Neural crest cell (in vitro differentiated cells): ENCODE results near the gene ATCAY. TPM values are rescaled to one million over a fixed set of nuclear protein-coding genes. Genes with fewer than 3 reads are reported as not detected.
A peak's percentile ranks its signal among the peaks of the same experiment; 100 is the strongest.

Experiments
- DNase-seq: peaks from one replicate; pipeline ENCODE4 v3.0.0; 2021; ENCODE audit warnings: low read depth, mixed read lengths, low spot score
- H3K27ac Mint-ChIP-seq: one replicate; pipeline ENCODE4 v1.8.0; 2021; ENCODE audit warnings: mild to moderate bottlenecking, mixed read lengths; ENCODE audit not compliant: unreplicated experiment
- H3K27me3 Mint-ChIP-seq: 2 replicates; pipeline ENCODE4 v1.8.0; 2021; ENCODE audit warnings: low read depth, mild to moderate bottlenecking, mixed read lengths
- H3K36me3 Mint-ChIP-seq: 2 replicates; pipeline ENCODE4 v1.8.0; 2021; ENCODE audit warnings: low read depth, mild to moderate bottlenecking, mixed read lengths
- H3K4me1 Mint-ChIP-seq: 2 replicates; pipeline ENCODE4 v1.8.0; 2021; ENCODE audit warnings: mixed read lengths
- H3K4me3 Mint-ChIP-seq: one replicate; pipeline ENCODE4 v1.8.0; 2021; ENCODE audit warnings: mild to moderate bottlenecking, mixed read lengths
- H3K9me3 Mint-ChIP-seq: 2 replicates; pipeline ENCODE4 v1.8.0; 2021; ENCODE audit warnings: mixed read lengths
- CTCF ChIP-seq: fragments of 200-600 bp; sonication (generic); conservative IDR thresholded peaks from 2 replicates; pipeline ENCODE4 v1.5.0; 2021; ENCODE audit warnings: antibody characterized with exemption, mild to moderate bottlenecking
- microRNA-seq: library from miRNA; unstranded; fragments of <30 nt; microRNA quantifications from one replicate; pipeline ENCODE4, GENCODE V29; 2020
- total RNA-seq: library from RNA; stranded (reverse); gene quantifications from 2 replicates; pipeline ENCODE4 v1.2.1, GENCODE V29; 2021

The ATCAY gene
- total RNA-seq, 1 donor from 2014 or later: 14.2 TPM

GRCh38 chr19:3970313-3970807 is 89.9 kb downstream of the ATCAY start:
- peaks cover 14% of the 10 kb centered on the region for H3K27me3 Mint-ChIP-seq
- DNase-seq: no peak
- TF ChIP-seq CTCF: no peak
- H3K9me3 Mint-ChIP-seq: no peaks in the 10 kb centered on the region
- H3K4me1 Mint-ChIP-seq: peaks cover 30% of the 10 kb centered on the region
- H3K27ac Mint-ChIP-seq: peak overlapping the region; percentile 44
- peaks cover 8% of the 10 kb centered on the region for H3K36me3 Mint-ChIP-seq
- H3K4me3 Mint-ChIP-seq: peak overlapping the region; percentile 96

- TF ChIP-seq CTCF: no peak
- H3K27me3 Mint-ChIP-seq: peaks cover 14% of the 10 kb centered on the region
- peaks cover 8% of the 10 kb centered on the region for H3K36me3 Mint-ChIP-seq
- peaks cover 30% of the 10 kb centered on the region for H3K4me1 Mint-ChIP-seq
- peak within 1 kb of the TSS; percentile 44 for H3K27ac Mint-ChIP-seq
- peak within 1 kb of the TSS; percentile 96 for H3K4me3 Mint-ChIP-seq
- no peaks in the 10 kb centered on the region for H3K9me3 Mint-ChIP-seq
- DNase-seq: peak; percentile 97
These were observed 90.5 kb downstream of the ATCAY start, which contains the start of gene DAPK3 for GRCh38 chr19:3970808-3971598. TSS of gene DAPK3 (minus strand) at chr19:3971099. CDS start at chr19:3969735, 1,364 bp downstream.

GRCh38 chr19:3975144-3975543 is 94.7 kb downstream of the ATCAY start:
- no peaks in the 10 kb centered on the region for H3K9me3 Mint-ChIP-seq
- peaks cover 10% of the 10 kb centered on the region for H3K4me1 Mint-ChIP-seq
- no peak overlapping the region for H3K27ac Mint-ChIP-seq
- peaks cover 8% of the 10 kb centered on the region for H3K27me3 Mint-ChIP-seq
- H3K36me3 Mint-ChIP-seq: peaks cover 15% of the 10 kb centered on the region
- peak overlapping the region; percentile 23 for H3K4me3 Mint-ChIP-seq
- no peak for DNase-seq
- no peak for TF ChIP-seq CTCF

GRCh38 chr19:3975637-3976087 is 95.2 kb downstream of the ATCAY start:
- Mint-ChIP-seq H3K27ac (peak overlapping the region; percentile 71), H3K27me3 (peaks cover 5% of the 10 kb centered on the region), H3K9me3 (no peaks in the 10 kb centered on the region), H3K4me3 (peak overlapping the region; percentile 59), H3K36me3 (peaks cover 15% of the 10 kb centered on the region), H3K4me1 (peaks cover 5% of the 10 kb centered on the region)
- no peak for DNase-seq
- no peak for TF ChIP-seq CTCF

GRCh38 chr19:3976495-3977241 is 96.2 kb downstream of the ATCAY start:
- H3K27ac Mint-ChIP-seq: no peak overlapping the region
- H3K4me1 Mint-ChIP-seq: no peaks in the 10 kb centered on the region
- H3K4me3 Mint-ChIP-seq: no peak overlapping the region
- H3K36me3 Mint-ChIP-seq: peaks cover 13% of the 10 kb centered on the region
- TF ChIP-seq CTCF: no peak
- no peaks in the 10 kb centered on the region for H3K27me3 Mint-ChIP-seq
- DNase-seq: no peak
- no peaks in the 10 kb centered on the region for H3K9me3 Mint-ChIP-seq

Small RNA genes within 50 kb of the gene (microRNA-seq; reads per million reads assigned to microRNA genes)
- gene MIR637: not detected

Other genes starting within 250 kb of the ATCAY start
- 39.5 and 40.1 TPM in 2 replicates for gene PIP5K1C, start 180.2 kb upstream of the ATCAY start, total RNA-seq
- not detected in 2 replicates for gene TJP3, start 172.3 kb upstream of the ATCAY start, total RNA-seq
- 22.8 and 24.5 TPM in 2 replicates for gene APBA3, start 119.0 kb upstream of the ATCAY start, total RNA-seq
- 41.7 and 41.9 TPM in 2 replicates for gene MRPL54, start 118.0 kb upstream of the ATCAY start, total RNA-seq
- not detected in 2 replicates for gene RAX2, start 108.5 kb upstream of the ATCAY start, total RNA-seq
- not detected in 2 replicates for gene MATK, start 94.3 kb upstream of the ATCAY start, total RNA-seq
- gene ZFR2, start 11.6 kb upstream of the ATCAY start, total RNA-seq: 4.2 and 5.0 TPM in 2 replicates
- not detected in 2 replicates for gene NMRK2, start 52.4 kb downstream of the ATCAY start, total RNA-seq
- 61.8 and 63.1 TPM in 2 replicates for gene DAPK3, start 90.4 kb downstream of the ATCAY start, total RNA-seq
- 2,663 and 2,725 TPM in 2 replicates for gene EEF2, start 104.8 kb downstream of the ATCAY start, total RNA-seq
- 49.6 and 58.8 TPM in 2 replicates for gene PIAS4, start 127.1 kb downstream of the ATCAY start, total RNA-seq
- gene ZBTB7A, start 186.2 kb downstream of the ATCAY start, total RNA-seq: 15.2 and 15.7 TPM in 2 replicates
- 171 and 178 TPM in 2 replicates for gene MAP2K2, start 243.4 kb downstream of the ATCAY start, total RNA-seq